HepG2 (cell line): ENCODE measurements around the gene CTNND1. TPM values are rescaled to one million over a fixed set of nuclear protein-coding genes. Genes with fewer than 3 reads are reported as not detected.
A peak's percentile ranks its signal among the peaks of the same experiment; 100 is the strongest.

Experiments used
- AHR ChIP-seq: IDR thresholded peaks from 2 replicates; pipeline ENCODE4 v1.6.1; 2018; ENCODE audit warnings: missing genetic modification reagents, missing compliant biosample characterization
- FOSL1 ChIP-seq: sonication (generic); formaldehyde crosslinking; IDR thresholded peaks from 2 replicates; pipeline ENCODE4 v1.9.0; 2021; ENCODE audit warnings: missing genetic modification reagents, borderline replicate concordance
- JUNB ChIP-seq: sonication (generic); formaldehyde crosslinking; IDR thresholded peaks from 2 replicates; pipeline ENCODE4 v1.8.0; 2022; ENCODE audit warnings: missing genetic modification reagents, mild to moderate bottlenecking, borderline replicate concordance
- KLF13 ChIP-seq: sonication (generic); formaldehyde crosslinking; IDR thresholded peaks from 2 replicates; pipeline ENCODE4 v1.4.0; 2020; ENCODE audit warnings: mild to moderate bottlenecking, missing genetic modification reagents
- MAFG ChIP-seq: sonication (generic); formaldehyde crosslinking; IDR thresholded peaks from 2 replicates; pipeline ENCODE4 v1.5.1; 2020; ENCODE audit warnings: mild to moderate bottlenecking, missing genetic modification reagents
- NBN ChIP-seq: fragments of 450-650 bp; conservative IDR thresholded peaks from 2 replicates; pipeline ENCODE4 v1.6.1; 2017
- SALL2 ChIP-seq: sonication (generic); formaldehyde crosslinking; IDR thresholded peaks from 2 replicates; pipeline ENCODE4 v1.8.1; 2023; ENCODE audit warnings: mild to moderate bottlenecking, missing genetic modification reagents, inconsistent platforms
- SRSF9 ChIP-seq: fragments of 200-400 bp; formaldehyde crosslinking; IDR thresholded peaks from 2 replicates; pipeline ENCODE4 v1.6.1; 2018; ENCODE audit warnings: borderline replicate concordance, mild to moderate bottlenecking, low read depth, low read length; ENCODE audit not compliant: insufficient read depth, poor library complexity, severe bottlenecking
- ZNF253 ChIP-seq: sonication (generic); formaldehyde crosslinking; IDR thresholded peaks from 2 replicates; pipeline ENCODE4 v1.8.0; 2022; ENCODE audit warnings: mild to moderate bottlenecking, missing genetic modification reagents, borderline replicate concordance
- ZNF546 ChIP-seq: sonication (generic); formaldehyde crosslinking; conservative IDR thresholded peaks from 2 replicates; pipeline ENCODE4 v1.8.1; 2023; ENCODE audit warnings: mild to moderate bottlenecking, missing genetic modification reagents
- ZNF577 ChIP-seq: sonication (generic); formaldehyde crosslinking; IDR thresholded peaks from 2 replicates; pipeline ENCODE4 v1.4.0; 2020; ENCODE audit warnings: mild to moderate bottlenecking, low read depth, missing genetic modification reagents, borderline replicate concordance
- polyA plus RNA-seq, 8 experiments: library from polyadenylated mRNA; depleted of rRNA in 3 of 8; stranded (reverse) in 7 of 8; unstranded in 1 of 8; fragments of >200 nt; fragmentation: Illumina TruSeq in 4 of 8; extraction: Trizol in 4 of 8; gene quantifications; 2 replicates each; pipeline versions ENCODE4 v1.2.1 to v1.2.3, GENCODE V29; 2011 to 2016; ENCODE audit warnings: low read depth in 4 of 8, missing spikeins in 1 of 8, mixed read lengths in 1 of 8; ENCODE audit not compliant: insufficient read depth in 1 of 8
- total RNA-seq, 5 experiments: library from RNA; depleted of rRNA; stranded (reverse); fragments of >200 nt; fragmentation: Illumina TruSeq; extraction: Trizol; gene quantifications; 2 replicates each; pipeline ENCODE4 v1.2.3, GENCODE V29; 2016; ENCODE audit warnings: low read depth in 1 of 5
- TF ChIP-seq, protein P1 (sequence below): sonication (generic); formaldehyde crosslinking; IDR thresholded peaks from 2 replicates; pipeline ENCODE4 v1.5.0; 2020; ENCODE audit warnings: mild to moderate bottlenecking, missing genetic modification reagents, borderline replicate concordance
- TF ChIP-seq, protein P2 (sequence below): IDR thresholded peaks from 2 replicates; pipeline ENCODE4 v1.6.1; 2016
- TF ChIP-seq, protein P3 (sequence below): sonication (generic); formaldehyde crosslinking; IDR thresholded peaks from 2 replicates; pipeline ENCODE4 v1.4.0; 2020; ENCODE audit warnings: missing genetic modification reagents, borderline replicate concordance
- TF ChIP-seq, protein P4 (sequence below): sonication (generic); formaldehyde crosslinking; IDR thresholded peaks from 2 replicates; pipeline ENCODE4 v1.4.0; 2020; ENCODE audit warnings: missing genetic modification reagents

The CTNND1 gene
- total and polyA plus RNA-seq, 2 of the 13 experiments (the other 11 are each of a cell fraction or from before 2014, with no cell fraction given), result 117 to 128 TPM

DNA sequence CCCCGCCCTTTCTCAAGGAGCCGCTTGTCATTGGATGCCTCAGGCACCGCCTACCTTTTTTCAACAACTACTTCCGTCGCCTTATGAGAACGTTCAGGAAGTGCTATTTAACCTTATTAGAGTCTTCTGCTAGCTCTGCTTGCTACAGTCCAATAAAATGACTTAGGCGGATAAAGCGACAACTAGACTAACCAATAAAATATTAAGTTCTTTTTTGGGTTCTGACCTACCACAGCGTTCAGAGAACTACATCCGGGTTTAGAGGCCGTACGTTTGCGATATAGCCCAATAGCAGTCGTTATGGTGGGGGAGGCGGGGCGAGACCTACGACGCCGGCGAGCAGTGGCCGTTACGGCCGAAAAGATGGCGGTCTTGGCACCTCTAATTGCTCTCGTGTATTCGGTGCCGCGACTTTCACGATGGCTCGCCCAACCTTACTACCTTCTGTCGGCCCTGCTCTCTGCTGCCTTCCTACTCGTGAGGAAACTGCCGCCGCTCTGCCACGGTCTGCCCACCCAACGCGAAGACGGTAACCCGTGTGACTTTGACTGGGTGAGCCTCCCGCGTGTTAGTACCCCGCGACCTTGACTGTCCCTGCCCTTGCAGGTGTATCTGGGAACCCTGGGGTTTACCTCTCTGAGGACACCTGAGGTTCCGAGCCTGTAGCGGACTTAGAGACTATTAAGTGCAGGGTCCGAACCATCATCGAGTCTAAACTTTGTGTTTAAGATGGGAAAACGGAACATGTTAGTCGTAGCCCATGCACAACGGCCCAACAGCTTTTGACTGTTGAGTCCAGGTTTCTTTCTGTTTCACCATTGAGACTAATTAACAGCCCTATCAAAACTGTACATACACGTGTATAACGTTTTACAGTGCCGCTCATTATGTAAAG lies 49.1 kb upstream of the CTNND1 start, which contains the start of gene TMX2 (continued):
- TF ChIP-seq, protein P1, sequence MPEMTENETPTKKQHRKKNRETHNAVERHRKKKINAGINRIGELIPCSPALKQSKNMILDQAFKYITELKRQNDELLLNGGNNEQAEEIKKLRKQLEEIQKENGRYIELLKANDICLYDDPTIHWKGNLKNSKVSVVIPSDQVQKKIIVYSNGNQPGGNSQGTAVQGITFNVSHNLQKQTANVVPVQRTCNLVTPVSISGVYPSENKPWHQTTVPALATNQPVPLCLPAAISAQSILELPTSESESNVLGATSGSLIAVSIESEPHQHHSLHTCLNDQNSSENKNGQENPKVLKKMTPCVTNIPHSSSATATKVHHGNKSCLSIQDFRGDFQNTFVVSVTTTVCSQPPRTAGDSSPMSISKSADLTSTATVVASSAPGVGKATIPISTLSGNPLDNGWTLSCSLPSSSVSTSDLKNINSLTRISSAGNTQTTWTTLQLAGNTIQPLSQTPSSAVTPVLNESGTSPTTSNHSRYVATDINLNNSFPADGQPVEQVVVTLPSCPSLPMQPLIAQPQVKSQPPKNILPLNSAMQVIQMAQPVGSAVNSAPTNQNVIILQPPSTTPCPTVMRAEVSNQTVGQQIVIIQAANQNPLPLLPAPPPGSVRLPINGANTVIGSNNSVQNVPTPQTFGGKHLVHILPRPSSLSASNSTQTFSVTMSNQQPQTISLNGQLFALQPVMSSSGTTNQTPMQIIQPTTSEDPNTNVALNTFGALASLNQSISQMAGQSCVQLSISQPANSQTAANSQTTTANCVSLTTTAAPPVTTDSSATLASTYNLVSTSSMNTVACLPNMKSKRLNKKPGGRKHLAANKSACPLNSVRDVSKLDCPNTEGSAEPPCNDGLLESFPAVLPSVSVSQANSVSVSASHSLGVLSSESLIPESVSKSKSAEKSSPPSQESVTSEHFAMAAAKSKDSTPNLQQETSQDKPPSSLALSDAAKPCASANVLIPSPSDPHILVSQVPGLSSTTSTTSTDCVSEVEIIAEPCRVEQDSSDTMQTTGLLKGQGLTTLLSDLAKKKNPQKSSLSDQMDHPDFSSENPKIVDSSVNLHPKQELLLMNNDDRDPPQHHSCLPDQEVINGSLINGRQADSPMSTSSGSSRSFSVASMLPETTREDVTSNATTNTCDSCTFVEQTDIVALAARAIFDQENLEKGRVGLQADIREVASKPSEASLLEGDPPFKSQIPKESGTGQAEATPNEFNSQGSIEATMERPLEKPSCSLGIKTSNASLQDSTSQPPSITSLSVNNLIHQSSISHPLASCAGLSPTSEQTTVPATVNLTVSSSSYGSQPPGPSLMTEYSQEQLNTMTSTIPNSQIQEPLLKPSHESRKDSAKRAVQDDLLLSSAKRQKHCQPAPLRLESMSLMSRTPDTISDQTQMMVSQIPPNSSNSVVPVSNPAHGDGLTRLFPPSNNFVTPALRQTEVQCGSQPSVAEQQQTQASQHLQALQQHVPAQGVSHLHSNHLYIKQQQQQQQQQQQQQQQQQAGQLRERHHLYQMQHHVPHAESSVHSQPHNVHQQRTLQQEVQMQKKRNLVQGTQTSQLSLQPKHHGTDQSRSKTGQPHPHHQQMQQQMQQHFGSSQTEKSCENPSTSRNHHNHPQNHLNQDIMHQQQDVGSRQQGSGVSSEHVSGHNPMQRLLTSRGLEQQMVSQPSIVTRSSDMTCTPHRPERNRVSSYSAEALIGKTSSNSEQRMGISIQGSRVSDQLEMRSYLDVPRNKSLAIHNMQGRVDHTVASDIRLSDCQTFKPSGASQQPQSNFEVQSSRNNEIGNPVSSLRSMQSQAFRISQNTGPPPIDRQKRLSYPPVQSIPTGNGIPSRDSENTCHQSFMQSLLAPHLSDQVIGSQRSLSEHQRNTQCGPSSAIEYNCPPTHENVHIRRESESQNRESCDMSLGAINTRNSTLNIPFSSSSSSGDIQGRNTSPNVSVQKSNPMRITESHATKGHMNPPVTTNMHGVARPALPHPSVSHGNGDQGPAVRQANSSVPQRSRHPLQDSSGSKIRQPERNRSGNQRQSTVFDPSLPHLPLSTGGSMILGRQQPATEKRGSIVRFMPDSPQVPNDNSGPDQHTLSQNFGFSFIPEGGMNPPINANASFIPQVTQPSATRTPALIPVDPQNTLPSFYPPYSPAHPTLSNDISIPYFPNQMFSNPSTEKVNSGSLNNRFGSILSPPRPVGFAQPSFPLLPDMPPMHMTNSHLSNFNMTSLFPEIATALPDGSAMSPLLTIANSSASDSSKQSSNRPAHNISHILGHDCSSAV (CRISPR knock-in tag), result no peak
- TF ChIP-seq KLF13 (peak; percentile 76; the same call in 1 of the 2 replicates), SALL2 (CRISPR knock-in tag) (peak; percentile 71), FOSL1 (CRISPR knock-in tag) (no peak), SRSF9 (no peak), ZNF253 (CRISPR knock-in tag) (no peak), MAFG (CRISPR knock-in tag) (no peak), JUNB (CRISPR knock-in tag) (no peak), AHR (CRISPR knock-in tag) (0 out of 2 replicates have a peak, but pooled peaks have one; percentile 52), ZNF546 (CRISPR knock-in tag) (no peak), NBN (no peak), ZNF577 (CRISPR knock-in tag) (no peak)
- TF ChIP-seq, protein P2, sequence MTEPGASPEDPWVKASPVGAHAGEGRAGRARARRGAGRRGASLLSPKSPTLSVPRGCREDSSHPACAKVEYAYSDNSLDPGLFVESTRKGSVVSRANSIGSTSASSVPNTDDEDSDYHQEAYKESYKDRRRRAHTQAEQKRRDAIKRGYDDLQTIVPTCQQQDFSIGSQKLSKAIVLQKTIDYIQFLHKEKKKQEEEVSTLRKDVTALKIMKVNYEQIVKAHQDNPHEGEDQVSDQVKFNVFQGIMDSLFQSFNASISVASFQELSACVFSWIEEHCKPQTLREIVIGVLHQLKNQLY (CRISPR knock-in tag), result no peak
- TF ChIP-seq, protein P3, sequence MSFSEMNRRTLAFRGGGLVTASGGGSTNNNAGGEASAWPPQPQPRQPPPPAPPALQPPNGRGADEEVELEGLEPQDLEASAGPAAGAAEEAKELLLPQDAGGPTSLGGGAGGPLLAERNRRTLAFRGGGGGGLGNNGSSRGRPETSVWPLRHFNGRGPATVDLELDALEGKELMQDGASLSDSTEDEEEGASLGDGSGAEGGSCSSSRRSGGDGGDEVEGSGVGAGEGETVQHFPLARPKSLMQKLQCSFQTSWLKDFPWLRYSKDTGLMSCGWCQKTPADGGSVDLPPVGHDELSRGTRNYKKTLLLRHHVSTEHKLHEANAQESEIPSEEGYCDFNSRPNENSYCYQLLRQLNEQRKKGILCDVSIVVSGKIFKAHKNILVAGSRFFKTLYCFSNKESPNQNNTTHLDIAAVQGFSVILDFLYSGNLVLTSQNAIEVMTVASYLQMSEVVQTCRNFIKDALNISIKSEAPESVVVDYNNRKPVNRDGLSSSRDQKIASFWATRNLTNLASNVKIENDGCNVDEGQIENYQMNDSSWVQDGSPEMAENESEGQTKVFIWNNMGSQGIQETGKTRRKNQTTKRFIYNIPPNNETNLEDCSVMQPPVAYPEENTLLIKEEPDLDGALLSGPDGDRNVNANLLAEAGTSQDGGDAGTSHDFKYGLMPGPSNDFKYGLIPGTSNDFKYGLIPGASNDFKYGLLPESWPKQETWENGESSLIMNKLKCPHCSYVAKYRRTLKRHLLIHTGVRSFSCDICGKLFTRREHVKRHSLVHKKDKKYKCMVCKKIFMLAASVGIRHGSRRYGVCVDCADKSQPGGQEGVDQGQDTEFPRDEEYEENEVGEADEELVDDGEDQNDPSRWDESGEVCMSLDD, result no peak
- TF ChIP-seq, protein P4, sequence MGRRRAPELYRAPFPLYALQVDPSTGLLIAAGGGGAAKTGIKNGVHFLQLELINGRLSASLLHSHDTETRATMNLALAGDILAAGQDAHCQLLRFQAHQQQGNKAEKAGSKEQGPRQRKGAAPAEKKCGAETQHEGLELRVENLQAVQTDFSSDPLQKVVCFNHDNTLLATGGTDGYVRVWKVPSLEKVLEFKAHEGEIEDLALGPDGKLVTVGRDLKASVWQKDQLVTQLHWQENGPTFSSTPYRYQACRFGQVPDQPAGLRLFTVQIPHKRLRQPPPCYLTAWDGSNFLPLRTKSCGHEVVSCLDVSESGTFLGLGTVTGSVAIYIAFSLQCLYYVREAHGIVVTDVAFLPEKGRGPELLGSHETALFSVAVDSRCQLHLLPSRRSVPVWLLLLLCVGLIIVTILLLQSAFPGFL, result no peak
